HepG2 (cell line): ENCODE results near the gene CIAPIN1.

Source experiments
- BCLAF1 ChIP-seq: fragments of 450-650 bp; IDR thresholded peaks from 2 replicates; pipeline ENCODE4 v1.6.1; 2017; ENCODE audit warnings: mild to moderate bottlenecking
- CTCF ChIP-seq: sonication (generic); formaldehyde crosslinking; IDR thresholded peaks from 2 replicates; pipeline ENCODE4 v1.5.0; 2020; ENCODE audit warnings: mild to moderate bottlenecking, missing genetic modification reagents, moderate library complexity
- FOXA1 ChIP-seq, 2 experiments: fragments of 450-650 bp in 1 of 2; sonication (generic) in 1 of 2; formaldehyde crosslinking in 1 of 2; IDR thresholded peaks; 2 replicates each; pipeline versions ENCODE4 v1.4.0 to v1.6.1; 2016 to 2020; ENCODE audit warnings: missing genetic modification reagents in 1 of 2
- GABPA ChIP-seq, 2 experiments: IDR thresholded peaks; 2 replicates each; pipeline ENCODE4 v1.6.1; 2011 to 2016; ENCODE audit warnings: low read depth in 2 of 2, low read length in 1 of 2, missing biosample characterization in 1 of 2, missing genetic modification characterization in 1 of 2
- GMEB2 ChIP-seq: IDR thresholded peaks from 2 replicates; pipeline ENCODE4 v1.6.1; 2016; ENCODE audit warnings: missing biosample characterization, missing genetic modification reagents, low read depth
- MAF1 ChIP-seq: sonication (generic); formaldehyde crosslinking; IDR thresholded peaks from 2 replicates; pipeline ENCODE4 v1.5.0; 2020; ENCODE audit warnings: missing genetic modification reagents, borderline replicate concordance
- NFE2L1 ChIP-seq: sonication (generic); formaldehyde crosslinking; IDR thresholded peaks from 2 replicates; pipeline ENCODE4 v1.4.0; 2020; ENCODE audit warnings: missing genetic modification reagents, mild to moderate bottlenecking, borderline replicate concordance
- SP1 ChIP-seq, 2 experiments: fragments of 450-650 bp in 1 of 2; sonication (generic) in 1 of 2; formaldehyde crosslinking in 1 of 2; IDR thresholded peaks; 2 replicates each; pipeline versions ENCODE4 v1.4.0 to v1.6.1; 2016 to 2020; ENCODE audit warnings: missing genetic modification reagents in 1 of 2
- ZZZ3 ChIP-seq: sonication (generic); formaldehyde crosslinking; IDR thresholded peaks from 2 replicates; pipeline ENCODE4 v1.4.0; 2020; ENCODE audit warnings: missing genetic modification reagents, mild to moderate bottlenecking, borderline replicate concordance

- TF ChIP-seq GABPA (IDR thresholded peaks at IDR 0.05; ENCODE audit: low read depth, low read length) (no peak), GABPA (CRISPR knock-in tag; IDR thresholded peaks at IDR 0.05; ENCODE audit: low read depth) (no peak), GMEB2 (CRISPR knock-in tag) (no peak), SP1 (IDR thresholded peaks at IDR 0.05) (no peak), SP1 (CRISPR knock-in tag; IDR thresholded peaks at IDR 0.05) (no peak), BCLAF1 (no peak), CTCF (CRISPR knock-in tag) (no peak), ZZZ3 (CRISPR knock-in tag) (no peak), MAF1 (no peak), FOXA1 (IDR thresholded peaks at IDR 0.05) (no peak), FOXA1 (CRISPR knock-in tag; IDR thresholded peaks at IDR 0.05) (no peak), NFE2L1 (CRISPR knock-in tag) (no peak)
Measured at GRCh38 chr16:57391300-57391699, 55.9 kb downstream of the CIAPIN1 start.
